ENCODE measurements around the gene RASGEF1C. TPM values are rescaled to one million over a fixed set of nuclear protein-coding genes. Genes with fewer than 3 reads are reported as not detected.

The RASGEF1C gene
- total RNA-seq, 2 experiments from 2014 or later = not detected

GRCh38 chr5:180119031-180119902 lies 89.7 kb downstream of the RASGEF1C start:
- Mint-ChIP-seq H3K9me3 (no peaks in the 10 kb centered on the region), H3K27me3 (peaks cover 4% of the 10 kb centered on the region), H3K4me3 (no peak overlapping the region), H3K27ac (no peak overlapping the region), H3K36me3 (ENCODE audit: low read depth) (no peaks in the 10 kb centered on the region), H3K4me1 (ENCODE audit: low read depth) (no peaks in the 10 kb centered on the region)
- H3K27me3 ChIP-seq (ENCODE audit: control insufficient read depth in 1 of 2, insufficient read depth in 2 of 2, low read length in 2 of 2) = no peaks in the 10 kb centered on the region
- no peaks in the 10 kb centered on the region for H3K36me3 ChIP-seq (ENCODE audit: insufficient read depth, low read length)
- no peak overlapping the region for H3K27ac ChIP-seq (ENCODE audit: low read depth in 1 of 2, low read length in 2 of 2)
- ATAC-seq (ENCODE audit: poor library complexity) (no peak), DNase-seq (peak in 1 of 14 experiments; percentile 5)
- no peak for TF ChIP-seq CTCF (IDR thresholded peaks at IDR 0.05)
- ChIA-PET CTCF (no interaction called here), POLR2A (no interaction called here)
- H3K4me3 ChIP-seq (ENCODE audit: low read length) = no peak overlapping the region
- intact Hi-C loops (cut with DNase I, micrococcal nuclease) = no loop called here
- H3K9me3 ChIP-seq (ENCODE audit: control insufficient read depth in 1 of 2, insufficient read depth in 1 of 2, low read length in 2 of 2) = no peaks in the 10 kb centered on the region
- H3K4me1 ChIP-seq (ENCODE audit: insufficient read depth, low read length) = no peaks in the 10 kb centered on the region

- DNase-seq = no peak
- Histone ChIP-seq H3K27me3 (ENCODE audit: control insufficient read depth in 1 of 2, insufficient read depth in 2 of 2, low read length in 2 of 2) (no peaks in the 10 kb centered on the region), H3K27ac (ENCODE audit: low read depth in 1 of 2, low read length in 2 of 2) (no peak overlapping the region), H3K36me3 (ENCODE audit: insufficient read depth, low read length) (no peaks in the 10 kb centered on the region), H3K4me1 (ENCODE audit: insufficient read depth, low read length) (no peaks in the 10 kb centered on the region), H3K4me3 (ENCODE audit: low read length) (no peak overlapping the region), H3K9me3 (ENCODE audit: control insufficient read depth in 1 of 2, insufficient read depth in 1 of 2, low read length in 2 of 2) (no peaks in the 10 kb centered on the region)
- no peak for TF ChIP-seq CTCF (IDR thresholded peaks at IDR 0.05)
- CTCF ChIA-PET = no interaction called here
- Mint-ChIP-seq H3K9me3 (no peaks in the 10 kb centered on the region), H3K27me3 (peaks cover 4% of the 10 kb centered on the region), H3K4me3 (no peak overlapping the region), H3K4me1 (ENCODE audit: low read depth) (no peaks in the 10 kb centered on the region), H3K36me3 (ENCODE audit: low read depth) (no peaks in the 10 kb centered on the region), H3K27ac (no peak overlapping the region)
- ATAC-seq (ENCODE audit: poor library complexity) = no peak
- POLR2A ChIA-PET = no interaction called here
- intact Hi-C loops (cut with DNase I, micrococcal nuclease) = no loop called here
These were observed 90.6 kb downstream of the RASGEF1C start for GRCh38 chr5:180118391-180118791.

GRCh38 chr5:180117000-180117725 lies 91.8 kb downstream of the RASGEF1C start:
- Histone ChIP-seq H3K27me3 (ENCODE audit: control insufficient read depth in 1 of 2, insufficient read depth in 2 of 2, low read length in 2 of 2) (no peaks in the 10 kb centered on the region), H3K4me3 (ENCODE audit: low read length) (no peak overlapping the region), H3K36me3 (ENCODE audit: insufficient read depth, low read length) (no peaks in the 10 kb centered on the region), H3K27ac (ENCODE audit: low read depth in 1 of 2, low read length in 2 of 2) (no peak overlapping the region), H3K4me1 (ENCODE audit: insufficient read depth, low read length) (no peaks in the 10 kb centered on the region), H3K9me3 (ENCODE audit: control insufficient read depth in 1 of 2, insufficient read depth in 1 of 2, low read length in 2 of 2) (no peaks in the 10 kb centered on the region)
- Mint-ChIP-seq H3K4me1 (ENCODE audit: low read depth) (no peaks in the 10 kb centered on the region), H3K27me3 (peaks cover 4% of the 10 kb centered on the region), H3K27ac (no peak overlapping the region), H3K36me3 (ENCODE audit: low read depth) (no peaks in the 10 kb centered on the region), H3K9me3 (no peaks in the 10 kb centered on the region), H3K4me3 (no peak overlapping the region)
- no peak for ATAC-seq (ENCODE audit: poor library complexity)
- ChIA-PET CTCF (no interaction called here), POLR2A (no interaction called here)
- intact Hi-C loops (cut with DNase I, micrococcal nuclease) = no loop called here
- no peak for TF ChIP-seq CTCF (IDR thresholded peaks at IDR 0.05)
- DNase-seq = peak in 1 of 14 experiments; percentile 26
